D341Med (cell line): ENCODE data around the gene PEAK1.
"Not testable (repeated sequence)": the region's sequence is repeated elsewhere in the genome, so short reads cannot be mapped to it uniquely, and the experiment has no call there.

Experiments used
- DNase-seq: peaks from one replicate; pipeline ENCODE4 v3.0.0; 2012; ENCODE audit warnings: low spot score

The PEAK1 gene

DNA sequence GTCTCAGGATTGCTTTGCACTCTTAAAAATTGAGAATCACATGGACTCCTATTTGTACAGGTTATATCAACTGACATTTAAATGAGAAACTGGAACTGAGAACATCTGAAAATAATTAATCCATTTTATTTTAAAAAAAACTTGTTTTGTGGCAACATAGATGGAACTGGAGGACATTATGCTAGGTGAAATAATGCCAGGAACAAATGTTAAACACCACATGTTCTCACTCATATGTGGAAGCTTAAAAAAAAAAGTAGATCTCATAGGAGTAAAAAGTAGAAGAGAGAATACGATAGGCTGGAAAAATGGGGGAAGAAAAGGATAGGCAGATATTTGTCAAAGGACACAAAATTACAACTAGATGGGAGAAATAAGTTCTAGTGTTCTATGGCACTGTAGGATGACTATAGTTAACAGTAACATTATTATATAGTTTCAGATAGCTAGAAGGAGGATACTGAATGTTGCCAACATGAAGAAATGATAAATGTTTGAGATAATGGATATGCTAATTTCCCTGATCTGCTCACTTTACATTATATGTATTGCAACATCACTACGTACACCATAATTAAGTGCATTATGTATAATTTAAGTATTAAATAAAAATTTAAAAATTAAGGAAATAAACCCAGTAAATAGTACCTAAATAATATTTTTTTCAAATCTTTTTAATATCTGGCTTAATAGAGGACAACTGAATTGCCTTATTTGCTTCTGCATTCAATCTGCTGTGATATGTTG, 248.5 kb downstream of the PEAK1 start:
- no peak for DNase-seq

DNA sequence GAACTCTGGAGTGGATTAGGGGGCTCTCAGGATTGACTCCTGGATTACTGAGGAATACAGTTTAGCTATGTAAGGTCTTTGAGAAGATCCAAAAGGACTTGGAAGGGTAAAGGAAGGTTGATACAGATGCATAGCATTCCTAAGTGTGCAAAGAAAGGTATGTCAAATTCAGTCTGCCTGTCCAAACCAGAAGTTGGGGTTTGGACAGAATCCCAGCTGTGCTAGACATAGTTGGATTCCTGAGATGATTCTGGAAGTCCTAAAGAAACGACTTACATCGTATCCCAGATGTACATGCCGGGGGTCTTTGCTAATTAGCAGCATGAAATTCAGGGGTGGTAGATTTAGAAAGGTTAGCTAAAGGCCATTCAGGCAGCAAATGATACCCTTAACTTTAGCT, 251.3 kb downstream of the PEAK1 start:
- DNase-seq: no peak

- DNase-seq: no peak
Observed at GRCh38 chr15:77168141-77168540, 251.8 kb downstream of the PEAK1 start.

- no peak for DNase-seq
Observed at GRCh38 chr15:77167406-77167805, 252.5 kb downstream of the PEAK1 start.

- DNase-seq: no peak
Observed at GRCh38 chr15:77163781-77164384, 256.0 kb downstream of the PEAK1 start.

- no peak for DNase-seq
Observed at GRCh38 chr15:77162872-77163633, 256.9 kb downstream of the PEAK1 start.

GRCh38 chr15:77160562-77161478, 259.1 kb downstream of the PEAK1 start:
- no peak for DNase-seq

- DNase-seq: not testable (repeated sequence)
Observed at GRCh38 chr15:77156000-77156399, 263.9 kb downstream of the PEAK1 start.

GRCh38 chr15:77148191-77148590, 271.7 kb downstream of the PEAK1 start:
- no peak for DNase-seq

GRCh38 chr15:77145370-77145769, 274.5 kb downstream of the PEAK1 start:
- no peak for DNase-seq

GRCh38 chr15:77144492-77145070, 275.3 kb downstream of the PEAK1 start:
- DNase-seq: no peak

DNA sequence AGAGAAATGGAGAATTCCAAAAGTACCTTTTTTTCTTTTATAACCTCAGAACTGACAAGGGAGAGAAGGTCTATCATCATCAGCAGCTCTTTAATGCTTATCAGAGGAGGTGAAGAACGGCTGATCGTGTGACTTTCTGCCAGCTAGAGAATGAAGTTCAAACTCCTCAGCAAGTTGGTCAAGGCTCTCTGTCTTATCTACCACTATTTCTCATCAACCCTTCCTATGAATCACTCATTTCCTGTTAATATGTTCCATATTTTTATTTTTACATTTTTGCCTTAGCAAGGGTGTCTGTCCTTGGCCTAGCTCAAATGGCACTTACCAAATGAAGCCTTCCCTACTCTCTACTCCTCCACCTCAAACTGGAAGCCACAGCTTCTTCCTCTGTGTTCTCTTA, 275.9 kb downstream of the PEAK1 start:
- no peak for DNase-seq

- DNase-seq: no peak
Observed at GRCh38 chr15:77143616-77144015, 276.3 kb downstream of the PEAK1 start.

DNA sequence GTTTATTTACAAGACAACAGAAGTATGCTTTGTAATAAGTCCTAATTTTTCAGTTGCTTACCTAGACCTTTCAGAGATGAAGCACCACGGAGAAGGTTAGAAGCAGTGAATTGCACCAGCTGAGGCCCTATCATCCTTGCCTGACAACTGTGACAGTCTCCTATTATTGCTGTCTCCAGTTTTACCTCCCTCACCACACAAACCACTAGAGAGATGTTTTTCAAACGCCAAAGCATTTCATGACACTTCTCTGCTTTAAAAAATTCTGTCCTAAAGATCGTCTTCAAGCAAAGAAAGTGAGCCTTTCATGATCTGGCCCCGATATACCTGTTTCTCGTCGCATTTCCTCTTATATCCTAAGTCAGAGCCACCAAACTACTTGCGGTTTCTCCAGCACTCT, 276.7 kb downstream of the PEAK1 start:
- DNase-seq: no peak

GRCh38 chr15:77140220-77140619, 279.7 kb downstream of the PEAK1 start:
- DNase-seq: no peak

DNA sequence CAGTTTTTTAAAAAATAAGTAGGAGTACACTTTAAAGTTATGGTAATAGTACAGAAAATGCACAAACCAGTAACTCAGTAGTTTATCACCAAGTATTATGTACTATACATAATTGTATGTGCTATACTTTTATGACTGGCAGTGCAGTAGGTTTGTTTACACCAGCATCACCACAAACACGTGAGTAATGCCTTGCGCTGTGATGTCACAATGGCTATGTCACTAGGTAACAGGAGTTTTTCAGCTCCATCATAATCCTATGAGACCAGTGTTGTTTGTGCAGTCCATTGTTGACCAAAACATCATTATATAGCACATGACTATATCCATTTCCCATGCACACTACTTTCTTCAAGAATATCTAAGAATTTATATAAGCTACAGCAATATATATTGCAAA, 280.6 kb downstream of the PEAK1 start:
- DNase-seq: no peak

GRCh38 chr15:77138167-77138522, 281.8 kb downstream of the PEAK1 start:
- no peak for DNase-seq

DNA sequence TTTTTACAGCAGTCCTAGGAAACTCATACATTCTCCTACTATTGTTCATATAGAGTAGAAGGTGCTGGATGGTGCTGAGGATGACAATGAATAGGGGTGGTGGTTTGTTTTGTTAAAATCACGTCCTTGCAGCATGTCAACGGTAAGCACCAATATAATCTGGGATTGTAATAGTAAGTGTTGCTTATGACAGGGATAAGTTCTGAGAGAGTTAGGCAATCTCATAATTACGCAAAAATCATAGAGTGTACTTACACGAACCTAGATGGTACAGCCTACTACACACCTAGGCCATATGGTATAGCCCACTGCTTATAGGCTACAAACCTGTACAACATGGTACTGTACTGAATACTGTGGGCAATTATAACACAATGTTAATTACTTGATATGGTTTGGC, 284.7 kb downstream of the PEAK1 start:
- no peak for DNase-seq

DNA sequence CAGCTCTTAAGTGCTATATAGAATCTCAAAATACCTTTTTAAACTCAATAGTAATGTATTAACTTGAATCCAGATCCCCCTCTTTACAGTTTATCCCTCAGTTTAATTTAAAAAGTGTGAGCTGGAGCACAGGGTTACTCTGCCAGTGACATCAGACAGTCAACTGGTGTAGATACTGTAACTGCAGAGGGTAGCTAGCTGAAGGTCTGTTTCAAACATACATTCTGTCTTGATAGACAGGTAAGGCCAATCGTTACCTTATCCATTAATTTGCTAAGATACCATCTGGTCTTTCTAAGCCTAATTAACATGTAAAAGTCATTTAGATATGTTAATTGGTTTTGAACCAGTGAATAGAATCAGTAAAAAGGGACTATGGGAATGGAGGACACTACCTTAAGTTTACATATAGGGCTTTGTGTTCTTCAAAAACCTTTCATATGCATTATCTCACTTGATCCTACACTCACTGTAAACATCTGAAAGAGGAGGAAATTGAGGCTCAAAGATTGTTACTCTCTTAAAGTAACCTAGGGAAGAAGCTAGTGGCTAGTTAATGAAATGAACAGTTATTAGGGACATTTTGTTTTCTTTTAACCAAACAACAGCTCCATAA, 289.5 kb downstream of the PEAK1 start:
- no peak for DNase-seq

- DNase-seq: no peak
Observed at GRCh38 chr15:77127626-77128025, 292.3 kb downstream of the PEAK1 start.
